ENCODE data around the gene PLCB3.

- TF ChIP-seq CTCF (conservative IDR thresholded peaks at IDR 0.05; ENCODE audit: low read depth in 2 of 2) (no peak), ZNF462 (CRISPR knock-in tag; IDR thresholded peaks at IDR 0.05) (no peak), EZH2phosphoT487 (IDR thresholded peaks at IDR 0.05; ENCODE audit: unreplicated experiment) (peak; percentile 89), CREB1 (CRISPR knock-in tag; IDR thresholded peaks at IDR 0.05; ENCODE audit: low read depth) (no peak), POLR2AphosphoS5 (IDR thresholded peaks at IDR 0.05; ENCODE audit: low read depth) (no peak), EZH2 (IDR thresholded peaks at IDR 0.05; ENCODE audit: low read depth, unreplicated experiment) (peak; percentile 90), NANOG (IDR thresholded peaks at IDR 0.05; ENCODE audit: borderline replicate concordance) (no peak), JUNB (IDR thresholded peaks at IDR 0.05; ENCODE audit: unreplicated experiment) (no peak), REST (IDR thresholded peaks at IDR 0.05; ENCODE audit: unreplicated experiment) (no peak), ZNF114 (CRISPR knock-in tag; IDR thresholded peaks at IDR 0.05) (no peak), ZNF331 (CRISPR knock-in tag; IDR thresholded peaks at IDR 0.05; ENCODE audit: low read depth) (no peak), ETS1 (IDR thresholded peaks at IDR 0.05) (no peak)
Measured at GRCh38 chr11:64292460-64293254, 41.3 kb downstream of the PLCB3 start.
